ENCODE measurements around the gene DOHH. TPM values are rescaled to one million over a fixed set of nuclear protein-coding genes. Genes with fewer than 3 reads are reported as not detected.

The DOHH gene
- total and polyA plus RNA-seq, 10 donors = 6.6 to 16.8 (median 10.7) TPM

DNA sequence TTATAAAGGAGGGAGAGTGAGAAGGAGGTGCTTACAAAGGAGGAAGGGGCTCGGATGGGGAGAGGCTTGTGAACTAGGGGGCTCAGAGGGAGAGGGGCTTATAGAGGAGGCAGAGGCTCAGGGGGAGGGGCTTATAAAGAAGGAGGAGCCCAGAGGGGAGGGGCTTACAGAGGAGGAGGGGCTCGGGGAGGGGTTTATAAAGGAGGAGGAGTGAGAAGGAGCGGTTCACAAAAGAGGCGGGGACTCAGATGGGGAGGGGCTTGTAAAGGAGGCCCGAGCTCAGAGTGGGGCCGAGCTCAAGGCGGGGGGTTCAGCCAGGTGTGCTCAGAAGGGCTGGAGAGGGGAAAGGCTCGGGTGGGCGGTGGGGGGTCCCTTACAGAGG is 20.6 kb downstream of the DOHH start:
- Histone ChIP-seq H3K4me3 (no peak overlapping the region), H3K4me1 (peaks cover 0 to 16% (median 7%) of the 10 kb centered on the region in 6 donors), H3K9me3 (no peaks in the 10 kb centered on the region), H3K36me3 (no peaks in the 10 kb centered on the region), H3K27ac (no peak overlapping the region), H3K27me3 (replicated peaks in 1 of 7) (peaks cover 0 to 69% (median 28%) of the 10 kb centered on the region in 7 donors)
- 21 to 70% (median 48%) methylated on average over 9 of the region's 9 CpGs for WGBS, 5 donors
- no peak for DNase-seq
- intact Hi-C loops (cut with DNase I; ENCODE audit: low total_unique reads) = loop anchor here (5.0 kb wide), 1 partner anchor 148 kb away; no protein-coding TSS in a partner anchor
- TF ChIP-seq POLR2A (IDR thresholded peaks at IDR 0.05) = no peak
- TF ChIP-seq, protein P1, sequence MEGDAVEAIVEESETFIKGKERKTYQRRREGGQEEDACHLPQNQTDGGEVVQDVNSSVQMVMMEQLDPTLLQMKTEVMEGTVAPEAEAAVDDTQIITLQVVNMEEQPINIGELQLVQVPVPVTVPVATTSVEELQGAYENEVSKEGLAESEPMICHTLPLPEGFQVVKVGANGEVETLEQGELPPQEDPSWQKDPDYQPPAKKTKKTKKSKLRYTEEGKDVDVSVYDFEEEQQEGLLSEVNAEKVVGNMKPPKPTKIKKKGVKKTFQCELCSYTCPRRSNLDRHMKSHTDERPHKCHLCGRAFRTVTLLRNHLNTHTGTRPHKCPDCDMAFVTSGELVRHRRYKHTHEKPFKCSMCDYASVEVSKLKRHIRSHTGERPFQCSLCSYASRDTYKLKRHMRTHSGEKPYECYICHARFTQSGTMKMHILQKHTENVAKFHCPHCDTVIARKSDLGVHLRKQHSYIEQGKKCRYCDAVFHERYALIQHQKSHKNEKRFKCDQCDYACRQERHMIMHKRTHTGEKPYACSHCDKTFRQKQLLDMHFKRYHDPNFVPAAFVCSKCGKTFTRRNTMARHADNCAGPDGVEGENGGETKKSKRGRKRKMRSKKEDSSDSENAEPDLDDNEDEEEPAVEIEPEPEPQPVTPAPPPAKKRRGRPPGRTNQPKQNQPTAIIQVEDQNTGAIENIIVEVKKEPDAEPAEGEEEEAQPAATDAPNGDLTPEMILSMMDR (IDR thresholded peaks at IDR 0.05 in 8 of 11, conservative IDR thresholded peaks at IDR 0.05 in 3 of 11) = no peak
- no peak for TF ChIP-seq POLR2AphosphoS5 (IDR thresholded peaks at IDR 0.05)

DNA sequence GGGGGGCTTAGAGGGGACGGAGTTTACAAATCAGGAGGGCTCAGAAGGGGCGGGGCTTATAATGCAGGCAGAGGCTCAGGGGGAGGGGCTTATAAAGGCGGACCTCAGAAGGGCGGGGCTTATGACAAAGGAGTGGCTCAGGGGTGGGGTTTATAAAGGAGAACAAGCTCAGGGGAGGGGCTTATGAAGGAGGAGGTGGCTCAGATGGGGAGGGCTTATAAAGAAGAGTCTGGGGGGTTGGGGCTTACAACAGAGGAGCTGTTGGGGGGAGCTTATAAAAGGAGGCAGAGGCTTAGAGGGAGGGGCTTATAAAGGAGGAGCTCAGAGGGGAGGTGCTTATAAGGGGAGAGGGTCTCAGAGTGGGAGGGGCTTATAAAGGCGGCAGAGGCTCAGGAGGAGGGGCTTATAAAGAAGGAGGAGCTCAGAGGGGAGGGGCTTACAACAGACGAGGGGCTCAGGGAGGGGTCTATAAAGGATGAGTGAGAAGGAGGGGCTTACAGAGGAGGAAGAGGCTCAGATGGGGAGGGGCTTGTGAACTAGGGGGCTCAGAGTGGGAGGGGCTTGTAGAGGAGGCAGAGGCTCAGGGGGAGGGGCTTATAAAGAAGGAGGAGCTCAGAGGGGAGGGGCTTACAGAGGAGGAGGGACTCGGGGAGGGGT is 21.2 kb downstream of the DOHH start:
- Histone ChIP-seq H3K9me3 (no peaks in the 10 kb centered on the region), H3K27me3 (replicated peaks in 1 of 7) (peaks cover 0 to 69% (median 28%) of the 10 kb centered on the region in 7 donors), H3K4me3 (peak overlapping the region in 2 of 8 donors; percentile 9 to 51), H3K36me3 (no peaks in the 10 kb centered on the region), H3K27ac (no peak overlapping the region), H3K4me1 (peaks cover 0 to 16% (median 7%) of the 10 kb centered on the region in 6 donors)
- DNase-seq = no peak
- TF ChIP-seq, protein P1 (IDR thresholded peaks at IDR 0.05 in 8 of 11, conservative IDR thresholded peaks at IDR 0.05 in 3 of 11) = no peak
- no peak for TF ChIP-seq POLR2AphosphoS5 (IDR thresholded peaks at IDR 0.05)
- TF ChIP-seq POLR2A (IDR thresholded peaks at IDR 0.05) = no peak
- 7 to 24% (median 22%) methylated on average over 7 of the region's 7 CpGs for WGBS, 5 donors
- intact Hi-C loops (cut with DNase I; ENCODE audit: low total_unique reads) = no loop called here

DNA sequence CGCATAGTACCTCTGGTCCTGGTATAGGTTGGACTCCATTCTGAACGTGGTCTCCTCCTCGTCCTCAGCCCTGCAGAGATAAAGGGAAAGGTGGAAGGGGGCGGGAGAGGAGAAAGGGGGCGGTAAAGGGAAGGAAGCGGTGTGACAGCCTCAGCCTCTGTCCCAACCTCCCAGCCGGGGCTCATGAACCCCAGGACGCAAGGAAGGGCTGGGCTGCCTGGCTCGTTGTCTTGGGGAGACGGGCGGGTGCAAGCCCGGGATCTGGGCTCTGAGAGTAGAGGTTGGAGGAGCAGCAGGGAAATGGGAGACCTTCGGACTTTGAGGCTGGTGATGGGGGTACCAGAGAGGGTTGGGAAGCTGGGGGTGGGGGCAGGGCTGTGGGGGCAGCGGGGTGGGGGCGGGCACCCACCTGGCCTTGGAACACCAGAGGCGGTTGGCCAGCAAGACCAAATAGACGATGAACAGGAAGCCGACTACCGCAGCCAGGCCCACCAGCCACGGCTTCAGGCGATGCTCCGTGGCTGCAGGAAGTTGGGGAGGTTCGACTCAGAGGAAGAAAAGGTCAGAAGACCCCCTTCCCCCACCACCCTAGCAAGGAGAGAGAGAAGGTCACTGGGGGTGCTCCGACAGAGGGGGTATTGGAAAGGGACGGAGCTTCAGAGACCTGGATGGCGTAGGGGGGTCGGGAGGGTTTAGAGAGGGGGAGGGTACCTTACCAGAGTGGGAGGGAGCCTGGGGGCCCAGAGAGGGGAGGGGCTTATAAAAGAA is 21.9 kb downstream of the DOHH start:
- WGBS, 5 donors = 7 to 15% (median 11%) methylated on average over 25 to 27 of the region's 27 CpGs
- Histone ChIP-seq H3K27me3 (replicated peaks in 1 of 7) (peaks cover 0 to 67% (median 28%) of the 10 kb centered on the region in 7 donors), H3K9me3 (no peaks in the 10 kb centered on the region), H3K36me3 (no peaks in the 10 kb centered on the region), H3K4me1 (peaks cover 0 to 16% (median 7%) of the 10 kb centered on the region in 6 donors), H3K4me3 (peak overlapping the region in 2 of 8 donors; percentile 9 to 51), H3K27ac (no peak overlapping the region)
- TF ChIP-seq POLR2AphosphoS5 (IDR thresholded peaks at IDR 0.05) = no peak
- TF ChIP-seq POLR2A (IDR thresholded peaks at IDR 0.05) = no peak
- TF ChIP-seq, protein P1 (IDR thresholded peaks at IDR 0.05 in 8 of 11, conservative IDR thresholded peaks at IDR 0.05 in 3 of 11) = no peak
- no peak for DNase-seq
- intact Hi-C loops (cut with DNase I; ENCODE audit: low total_unique reads) = no loop called here

DNA sequence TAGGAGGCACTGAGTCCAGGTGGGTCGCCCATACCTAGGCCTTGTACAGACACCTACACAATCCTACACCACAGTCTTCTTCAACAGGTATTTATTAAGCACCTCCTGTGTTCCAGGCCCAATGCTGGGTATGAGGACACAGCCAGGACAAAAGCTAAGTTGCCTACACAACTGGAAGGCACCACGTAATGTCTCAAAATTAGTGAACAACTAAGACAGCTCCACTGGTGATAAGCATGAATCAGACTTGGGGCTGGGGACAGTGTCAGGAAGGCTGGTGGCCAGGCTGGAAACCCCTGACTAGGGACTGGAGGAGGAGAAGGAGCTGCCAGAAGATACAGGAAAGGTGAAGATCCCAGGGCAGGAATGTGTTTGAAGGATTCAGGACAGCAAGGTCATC is 22.5 kb downstream of the DOHH start:
- DNase-seq = no peak
- intact Hi-C loops (cut with DNase I; ENCODE audit: low total_unique reads) = no loop called here
- H3K27me3 ChIP-seq (replicated peaks in 1 of 7) = peaks cover 0 to 60% (median 23%) of the 10 kb centered on the region in 7 donors
- no peaks in the 10 kb centered on the region for H3K36me3 ChIP-seq
- no peak overlapping the region for H3K27ac ChIP-seq
- no peak overlapping the region for H3K4me3 ChIP-seq
- no peaks in the 10 kb centered on the region for H3K9me3 ChIP-seq
- TF ChIP-seq POLR2AphosphoS5 (IDR thresholded peaks at IDR 0.05) (no peak), POLR2A (IDR thresholded peaks at IDR 0.05) (no peak)
- TF ChIP-seq, protein P1 (IDR thresholded peaks at IDR 0.05 in 8 of 11, conservative IDR thresholded peaks at IDR 0.05 in 3 of 11) = no peak
- 74 to 96% (median 86%) methylated on average over 2 of the region's 2 CpGs for WGBS, 5 donors
- H3K4me1 ChIP-seq = peaks cover 0 to 17% (median 7%) of the 10 kb centered on the region in 6 donors
